GM23248 (cell line): ENCODE results near the gene MYO18B.

ENCODE experiments used
- EZH2 ChIP-seq: fragments of 200-600 bp; sonication (generic); IDR thresholded peaks from 2 replicates; pipeline ENCODE4 v1.6.1; 2018; ENCODE audit warnings: antibody characterized with exemption, mild to moderate bottlenecking; ENCODE audit not compliant: insufficient read depth, poor library complexity, severe bottlenecking
- EZH2phosphoT487 ChIP-seq: fragments of 200-600 bp; sonication (generic); IDR thresholded peaks from 2 replicates; pipeline ENCODE4 v1.6.1; 2018; ENCODE audit warnings: antibody characterized with exemption, moderate library complexity, mild to moderate bottlenecking, low read depth; ENCODE audit not compliant: insufficient read depth

DNA sequence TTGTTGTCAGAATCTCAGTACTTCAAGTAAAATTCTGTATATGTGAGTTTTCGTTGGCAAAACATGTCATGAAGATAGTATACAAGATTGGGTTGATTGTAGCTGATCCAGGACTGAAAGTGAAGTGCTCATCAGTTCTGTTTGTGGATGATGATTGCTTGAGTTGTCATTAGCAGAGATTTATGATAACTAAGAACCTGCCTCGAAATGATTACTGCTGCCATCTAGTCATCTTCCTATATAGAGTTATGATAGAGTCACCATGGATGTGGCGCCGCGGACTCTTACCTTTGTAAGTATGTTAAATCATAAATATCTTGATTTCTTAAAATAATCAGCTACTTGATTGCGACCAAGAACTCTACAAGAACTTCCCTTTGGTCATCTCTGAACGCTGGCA is 27.9 kb upstream of the MYO18B start:
- TF ChIP-seq EZH2 = no peak
- TF ChIP-seq EZH2phosphoT487 = no peak
